HL-60 (cell line): Measurements from ENCODE around the gene SKA3.

Experiments
- CTCF ChIP-seq: IDR thresholded peaks from one replicate; pipeline ENCODE4 v1.5.1; 2011; ENCODE audit warnings: low read length, control low read depth, inconsistent platforms; ENCODE audit not compliant: insufficient read depth
- GABPA ChIP-seq: IDR thresholded peaks from 2 replicates; pipeline ENCODE4 v1.6.1; 2012; ENCODE audit warnings: low read depth
- POLR2AphosphoS5 ChIP-seq: IDR thresholded peaks from 2 replicates; pipeline ENCODE4 v1.6.1; 2012; ENCODE audit warnings: low read depth

GRCh38 chr13:21150013-21150412 lies 26.3 kb downstream of the SKA3 start:
- TF ChIP-seq POLR2AphosphoS5 (no peak), CTCF (no peak), GABPA (no peak)
